Duodenal mucosa (tissue), 2 donors: ENCODE results near the gene PRKCZ.

Experiments used
- H3K27ac ChIP-seq: one replicate; pipeline ENCODE4 v1.7.0; 2013; ENCODE audit warnings: low read depth, low read length
- H3K27me3 ChIP-seq, 2 donors: one replicate each; pipeline ENCODE4 v1.7.0; 2013; ENCODE audit warnings: low read length in 2 of 2, control low read depth in 1 of 2; ENCODE audit not compliant: insufficient read depth in 2 of 2, control insufficient read depth in 1 of 2
- H3K36me3 ChIP-seq, 2 donors: one replicate each; pipeline ENCODE4 v1.7.0; 2013; ENCODE audit warnings: low read length in 2 of 2, control low read depth in 1 of 2; ENCODE audit not compliant: insufficient read depth in 2 of 2, control insufficient read depth in 1 of 2
- H3K4me1 ChIP-seq, 2 donors: one replicate each; pipeline ENCODE4 v1.7.0; 2013; ENCODE audit warnings: low read length in 2 of 2, control low read depth in 1 of 2; ENCODE audit not compliant: insufficient read depth in 2 of 2, control insufficient read depth in 1 of 2
- H3K4me3 ChIP-seq, 2 donors: one replicate each; pipeline ENCODE4 v1.7.0; 2013; ENCODE audit warnings: low read length in 2 of 2, low read depth in 1 of 2
- H3K9ac ChIP-seq, 2 donors: one replicate each; pipeline ENCODE4 v1.7.0; 2013; ENCODE audit warnings: low read length in 2 of 2, low read depth in 1 of 2
- H3K9me3 ChIP-seq, 2 donors: one replicate each; pipeline ENCODE4 v1.7.0; 2013; ENCODE audit warnings: low read length in 2 of 2, control low read depth in 1 of 2; ENCODE audit not compliant: control insufficient read depth in 1 of 2

The PRKCZ gene

DNA sequence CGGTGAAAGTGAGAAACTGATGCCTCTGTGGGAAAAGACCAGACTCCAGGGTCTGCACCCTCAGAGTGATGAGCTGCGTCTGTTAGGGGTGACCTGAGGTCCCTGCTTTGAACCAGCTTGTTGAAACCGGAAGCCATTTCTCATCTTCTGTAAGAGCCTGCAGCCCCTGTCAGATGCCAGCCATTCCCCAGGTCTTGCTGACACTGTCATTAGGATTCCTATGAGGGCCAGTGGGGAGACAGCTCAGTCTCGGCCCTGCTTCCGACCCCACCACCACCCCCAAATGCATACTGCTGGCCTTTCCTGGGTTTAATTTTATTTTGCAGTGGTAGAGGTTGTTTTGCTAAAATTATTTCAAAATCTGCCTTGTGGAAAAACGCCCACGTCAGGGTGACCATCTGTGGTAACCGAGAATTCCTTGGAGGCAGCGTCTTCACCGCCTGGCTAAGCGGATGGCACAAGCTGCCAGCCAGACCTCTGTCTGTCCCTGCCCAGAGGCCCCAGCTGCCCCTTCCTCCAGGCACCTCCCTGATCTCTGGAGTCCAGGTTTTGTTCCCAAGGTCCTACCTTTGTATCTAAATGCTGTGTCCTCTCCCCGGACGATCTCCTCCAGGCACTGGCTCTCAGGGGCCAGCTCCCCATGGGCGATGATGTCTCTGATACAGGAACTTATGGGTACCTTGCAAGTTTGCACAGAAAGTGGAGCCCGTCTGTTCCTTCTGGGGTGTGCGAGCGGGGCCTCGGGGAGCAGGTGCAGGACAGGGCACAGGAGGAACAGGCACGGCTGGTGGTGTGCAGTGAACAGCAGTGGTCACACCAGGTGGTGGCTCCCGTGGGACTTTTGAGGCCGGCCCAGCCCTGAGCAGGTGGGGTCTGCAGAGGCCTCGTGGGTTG, 49.9 kb downstream of the PRKCZ start:
- H3K9me3 ChIP-seq, result peaks cover 0 to 4% of the 10 kb centered on the region in 2 donors
- H3K4me1 ChIP-seq, result peaks cover 10 to 16% of the 10 kb centered on the region in 2 donors
- H3K27ac ChIP-seq, result no peak overlapping the region
- peaks cover 8 to 12% of the 10 kb centered on the region in 2 donors for H3K36me3 ChIP-seq
- H3K27me3 ChIP-seq, result no peaks in the 10 kb centered on the region
- H3K4me3 ChIP-seq, result no peak overlapping the region
- no peak overlapping the region for H3K9ac ChIP-seq

DNA sequence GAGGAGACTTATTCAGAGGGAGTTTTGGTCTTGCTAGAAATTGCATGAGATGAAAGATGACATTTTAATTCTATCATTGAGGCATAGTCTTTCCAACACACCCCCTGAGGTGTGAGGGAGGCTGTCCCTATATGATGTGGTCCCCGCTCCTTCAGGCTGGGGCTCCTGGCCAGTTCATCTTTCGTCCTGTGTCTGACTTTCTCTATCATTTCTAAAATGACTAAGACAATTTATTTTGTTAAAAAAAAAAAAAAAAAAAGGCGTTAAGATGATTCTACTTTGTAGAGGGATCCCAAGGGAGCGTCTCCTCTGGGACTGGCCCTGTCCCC, 50.5 kb downstream of the PRKCZ start:
- Histone ChIP-seq H3K4me3 (no peak overlapping the region), H3K27me3 (no peaks in the 10 kb centered on the region), H3K9me3 (peaks cover 0 to 4% of the 10 kb centered on the region in 2 donors), H3K9ac (no peak overlapping the region), H3K27ac (no peak overlapping the region), H3K36me3 (peaks cover 8 to 12% of the 10 kb centered on the region in 2 donors), H3K4me1 (peaks cover 11 to 16% of the 10 kb centered on the region in 2 donors)

DNA sequence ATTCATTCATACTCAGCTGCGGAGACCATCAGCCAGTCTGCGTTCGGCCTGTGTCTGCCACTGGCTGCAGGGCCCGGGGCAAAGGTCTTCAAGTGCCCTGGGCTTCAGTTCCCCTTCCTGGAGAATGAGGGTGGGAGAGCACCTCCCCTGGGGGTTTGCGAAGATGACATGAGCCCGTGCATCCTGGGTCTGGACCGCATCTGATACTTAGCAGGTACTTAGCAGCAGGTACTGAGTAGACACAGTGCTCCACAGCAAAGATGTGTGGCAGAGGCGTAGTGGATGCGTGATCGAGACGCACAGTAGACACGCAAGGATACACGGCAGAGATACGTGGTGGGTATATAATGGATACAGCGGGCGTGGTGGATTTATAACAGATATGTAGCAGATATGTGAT, 51.3 kb downstream of the PRKCZ start:
- Histone ChIP-seq H3K36me3 (peaks cover 8 to 15% of the 10 kb centered on the region in 2 donors), H3K9ac (no peak overlapping the region), H3K4me3 (no peak overlapping the region), H3K27ac (no peak overlapping the region), H3K4me1 (peaks cover 11 to 16% of the 10 kb centered on the region in 2 donors), H3K27me3 (no peaks in the 10 kb centered on the region), H3K9me3 (peaks cover 0 to 4% of the 10 kb centered on the region in 2 donors)

DNA sequence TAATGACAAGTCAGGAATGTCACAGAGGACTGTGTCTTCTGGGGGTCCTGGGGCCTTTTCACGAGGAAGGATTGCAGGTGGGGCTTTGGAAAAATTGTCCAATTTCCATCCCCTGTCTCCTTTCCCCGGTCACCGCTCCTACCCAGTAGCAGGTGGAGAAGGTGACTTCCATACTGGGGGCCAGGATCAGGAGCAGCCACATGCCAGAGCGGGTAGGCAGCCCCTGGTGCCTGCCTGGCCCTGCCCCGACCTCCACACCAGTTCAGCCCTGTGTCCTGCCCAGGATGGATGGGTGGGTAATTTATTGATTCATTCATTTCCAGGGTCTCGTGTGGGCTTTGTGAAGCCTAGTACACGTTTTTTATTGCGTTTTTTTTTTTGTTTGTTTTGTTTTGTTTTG, 51.7 kb downstream of the PRKCZ start:
- Histone ChIP-seq H3K4me3 (no peak overlapping the region), H3K27me3 (no peaks in the 10 kb centered on the region), H3K9ac (no peak overlapping the region), H3K4me1 (peaks cover 11 to 16% of the 10 kb centered on the region in 2 donors), H3K36me3 (peaks cover 6 to 19% of the 10 kb centered on the region in 2 donors), H3K9me3 (peaks cover 0 to 2% of the 10 kb centered on the region in 2 donors), H3K27ac (no peak overlapping the region)

DNA sequence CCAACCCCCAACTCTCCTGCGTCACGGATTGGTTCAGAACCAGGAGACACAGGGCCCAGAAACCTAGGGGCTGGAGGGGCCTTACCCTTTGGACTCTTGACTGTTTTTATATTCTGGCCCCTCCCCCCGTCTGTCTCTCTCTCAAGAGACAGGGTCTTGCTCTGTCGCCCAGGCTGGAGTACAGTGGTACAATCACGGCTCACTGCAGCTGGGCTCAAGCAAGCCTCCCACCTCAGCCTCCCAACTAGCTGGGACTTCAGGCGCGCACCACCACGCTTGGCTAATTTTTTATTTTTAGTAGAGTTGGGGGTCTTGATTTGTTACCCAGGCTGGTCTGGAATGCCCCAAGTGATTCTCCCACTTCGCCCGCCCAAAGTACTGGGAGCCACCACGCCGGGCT, 52.5 kb downstream of the PRKCZ start:
- Histone ChIP-seq H3K4me1 (peaks cover 11 to 16% of the 10 kb centered on the region in 2 donors), H3K36me3 (peaks cover 0 to 25% of the 10 kb centered on the region in 2 donors), H3K9me3 (no peaks in the 10 kb centered on the region), H3K27me3 (no peaks in the 10 kb centered on the region), H3K4me3 (no peak overlapping the region), H3K27ac (no peak overlapping the region), H3K9ac (no peak overlapping the region)

DNA sequence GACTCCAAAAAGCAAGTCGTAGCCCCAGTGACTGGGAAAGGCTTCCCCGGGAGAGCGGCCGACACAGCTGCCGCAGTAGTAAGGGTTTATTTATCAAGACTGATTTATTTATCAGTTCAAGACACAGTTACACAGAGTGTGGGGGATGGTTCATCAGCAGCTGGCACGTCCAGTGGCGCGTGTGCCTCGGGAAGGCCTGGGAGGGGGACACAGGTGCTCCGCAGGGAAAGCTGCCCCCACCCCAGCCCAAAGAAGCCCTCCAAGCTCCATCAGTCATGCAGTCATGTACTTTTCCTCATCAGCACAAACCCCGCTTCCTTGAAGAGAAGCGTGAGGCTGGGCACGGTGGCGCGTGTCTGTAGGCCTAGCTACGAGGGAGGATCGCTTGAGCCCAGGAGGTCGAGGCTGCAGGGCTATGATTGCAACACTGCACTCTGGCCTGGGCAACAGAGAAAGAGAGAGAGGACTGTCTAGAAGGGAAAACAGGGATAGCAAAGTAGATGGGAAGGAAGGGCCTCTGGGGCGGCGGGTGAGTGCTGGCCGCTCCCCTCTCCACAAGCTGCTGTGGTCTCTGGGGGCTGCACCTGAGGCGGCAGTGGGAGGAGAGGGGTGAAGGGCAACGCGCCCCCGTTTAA, 53.2 kb downstream of the PRKCZ start:
- Histone ChIP-seq H3K4me1 (peaks cover 11 to 16% of the 10 kb centered on the region in 2 donors), H3K27ac (no peak overlapping the region), H3K4me3 (no peak overlapping the region), H3K9me3 (no peaks in the 10 kb centered on the region), H3K27me3 (no peaks in the 10 kb centered on the region), H3K36me3 (peaks cover 0 to 26% of the 10 kb centered on the region in 2 donors), H3K9ac (no peak overlapping the region)

DNA sequence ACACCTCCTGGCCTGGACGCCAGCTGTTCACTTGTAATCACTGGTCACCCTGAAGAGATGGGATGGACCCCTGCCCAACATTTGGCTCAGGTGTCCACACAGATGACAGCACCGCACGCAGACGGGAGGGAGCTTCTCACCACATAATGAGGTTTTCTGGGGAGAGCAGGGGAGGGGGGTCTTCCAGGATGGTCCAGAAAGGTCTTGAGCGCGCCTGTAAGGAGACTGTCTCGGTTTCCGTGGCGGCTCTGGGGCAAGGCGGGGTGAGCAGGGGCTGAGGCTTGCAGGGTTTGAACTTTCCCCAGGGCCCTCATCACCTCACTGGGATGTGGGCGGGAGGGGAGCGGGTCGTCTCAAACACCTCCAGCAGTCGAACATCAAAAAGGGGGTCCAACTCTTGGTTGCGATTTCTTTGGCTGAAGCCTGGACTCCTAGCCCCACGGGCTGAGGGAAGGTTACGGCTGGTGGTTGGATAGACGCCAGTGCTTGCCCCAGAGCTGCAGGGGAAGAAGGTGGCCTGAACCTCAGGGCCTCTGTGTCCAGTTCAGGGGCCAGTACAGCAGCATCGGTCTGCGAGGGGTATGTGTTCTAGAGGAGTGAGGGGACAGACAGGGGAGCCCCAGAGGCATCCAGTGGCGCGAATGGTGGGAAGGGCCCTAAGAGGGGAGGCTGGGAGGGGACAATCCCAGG, 53.8 kb downstream of the PRKCZ start:
- Histone ChIP-seq H3K27ac (peak overlapping the region; percentile 50), H3K27me3 (no peaks in the 10 kb centered on the region), H3K9ac (peak overlapping the region in 1 of 2 donors; percentile 6), H3K9me3 (no peaks in the 10 kb centered on the region), H3K36me3 (peaks cover 0 to 28% of the 10 kb centered on the region in 2 donors), H3K4me3 (no peak overlapping the region), H3K4me1 (peaks cover 11 to 16% of the 10 kb centered on the region in 2 donors)

DNA sequence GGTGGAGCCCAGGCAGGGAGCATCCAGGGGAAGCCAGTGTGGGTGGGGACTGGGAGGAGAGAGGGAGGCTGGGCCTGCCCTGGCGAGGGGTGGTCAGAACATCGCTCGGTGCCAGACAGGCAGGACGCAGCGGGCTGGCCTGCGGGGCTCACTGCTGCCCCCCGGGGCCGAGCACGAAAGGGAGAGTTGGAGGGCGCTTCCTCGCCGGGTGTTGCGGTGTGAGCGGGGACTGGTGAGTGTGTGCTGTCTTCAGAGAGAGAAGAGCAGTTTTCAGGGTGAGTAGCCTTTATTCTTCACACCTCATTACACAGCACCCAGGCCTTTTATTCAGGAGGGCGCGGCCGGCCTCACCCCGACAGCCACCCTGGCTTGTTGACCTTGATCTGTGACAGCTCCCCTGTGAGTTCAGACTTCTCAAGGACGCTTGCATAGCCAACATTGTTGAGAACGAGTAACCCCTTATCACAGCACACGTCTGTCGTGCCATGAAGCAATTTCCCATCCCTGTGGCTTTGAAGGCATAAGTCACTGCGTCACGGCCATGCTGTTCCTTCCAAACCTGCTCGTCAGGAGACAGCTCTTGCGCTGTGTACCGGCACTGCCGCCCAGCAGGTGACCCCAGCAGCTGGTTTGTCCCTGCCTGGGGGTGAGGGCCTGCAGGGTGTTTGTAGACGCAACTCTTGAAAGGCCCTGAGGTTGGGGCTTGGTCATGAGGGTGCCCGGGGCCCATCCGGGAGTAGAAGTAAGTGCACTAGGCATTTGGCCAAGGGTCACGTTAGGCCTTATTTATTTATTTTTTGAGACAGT, 54.6 kb downstream of the PRKCZ start:
- no peaks in the 10 kb centered on the region for H3K27me3 ChIP-seq
- H3K9me3 ChIP-seq, result no peaks in the 10 kb centered on the region
- H3K9ac ChIP-seq, result peak overlapping the region in 1 of 2 donors; percentile 6
- peaks cover 0 to 28% of the 10 kb centered on the region in 2 donors for H3K36me3 ChIP-seq
- H3K4me1 ChIP-seq, result peaks cover 11 to 16% of the 10 kb centered on the region in 2 donors
- peak overlapping the region; percentile 11 for H3K27ac ChIP-seq
- H3K4me3 ChIP-seq, result no peak overlapping the region

DNA sequence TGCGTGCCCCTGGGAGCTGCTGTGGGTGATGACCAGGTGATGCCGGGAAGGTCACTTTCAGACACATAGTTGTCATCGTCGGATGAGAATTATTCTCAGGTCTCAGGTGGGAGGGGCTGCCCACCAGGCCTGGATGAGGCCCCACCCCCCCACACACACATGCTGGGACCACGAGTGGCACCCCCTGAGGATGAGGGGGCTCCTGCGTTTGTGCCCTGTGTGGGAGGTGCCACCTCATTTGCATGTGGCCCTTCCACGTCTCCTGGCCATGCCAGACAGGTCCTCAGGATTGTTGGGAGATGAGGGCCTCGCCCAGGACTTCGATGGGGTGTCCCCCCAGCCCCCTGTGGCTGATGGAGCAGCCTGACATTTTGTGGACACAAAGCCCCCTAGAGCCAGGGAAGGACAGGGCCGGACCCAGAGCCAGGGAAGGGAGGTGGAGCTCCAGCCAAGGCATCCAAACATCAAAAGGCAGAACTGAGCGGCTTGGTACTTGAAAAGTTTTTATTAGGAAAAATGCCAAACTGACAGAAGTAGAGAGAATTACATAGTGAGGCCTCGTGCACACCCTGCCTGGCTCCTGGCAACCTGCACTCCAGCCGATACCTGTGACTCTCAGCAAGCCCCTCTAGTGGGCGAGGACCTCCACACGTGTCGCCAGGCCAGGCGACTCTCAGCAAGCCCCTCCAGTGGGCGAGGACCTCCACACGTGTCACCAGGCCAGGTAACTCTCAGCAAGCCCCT, 55.7 kb downstream of the PRKCZ start:
- Histone ChIP-seq H3K27me3 (no peaks in the 10 kb centered on the region), H3K4me1 (peaks cover 11 to 16% of the 10 kb centered on the region in 2 donors), H3K9ac (no peak overlapping the region), H3K4me3 (no peak overlapping the region), H3K27ac (no peak overlapping the region), H3K9me3 (no peaks in the 10 kb centered on the region), H3K36me3 (peaks cover 0 to 28% of the 10 kb centered on the region in 2 donors)
